ENCODE data around the gene MRC1. TPM values are rescaled to one million over a fixed set of nuclear protein-coding genes. Genes with fewer than 3 reads are reported as not detected.

MRC1 gene
- total RNA-seq, 1 donor from 2014 or later: 26.7 TPM

- ATAC-seq (no peak), DNase-seq (no peak)
- intact Hi-C loops (cut with micrococcal nuclease): no loop called here
Measured at GRCh38 chr10:17878896-17879295, 69.7 kb downstream of the MRC1 start.

GRCh38 chr10:17880601-17881000, 71.5 kb downstream of the MRC1 start:
- no peak for ATAC-seq
- intact Hi-C loops (cut with micrococcal nuclease): no loop called here
- no peak for DNase-seq

DNA sequence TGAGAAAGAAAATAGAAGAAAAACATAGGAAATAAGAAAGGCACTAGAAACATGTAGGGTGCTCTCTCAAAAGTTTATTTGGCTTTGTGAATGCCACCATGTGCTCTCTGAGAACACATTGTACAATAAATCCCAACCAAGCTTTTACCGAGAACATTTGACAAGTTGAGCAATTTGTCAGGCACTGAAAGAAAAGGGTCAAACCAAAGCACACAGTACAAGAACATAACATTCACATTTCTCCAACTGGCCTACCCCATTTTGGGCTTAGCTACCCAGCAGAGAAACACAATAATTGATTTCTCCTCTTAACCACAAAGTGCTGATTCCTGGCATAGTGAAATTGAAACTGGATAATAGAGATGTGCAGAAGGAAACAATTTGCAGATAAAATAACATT, 73.4 kb downstream of the MRC1 start:
- peak; percentile 39 for ATAC-seq
- no peak for DNase-seq
- intact Hi-C loops (cut with micrococcal nuclease): no loop called here

DNA sequence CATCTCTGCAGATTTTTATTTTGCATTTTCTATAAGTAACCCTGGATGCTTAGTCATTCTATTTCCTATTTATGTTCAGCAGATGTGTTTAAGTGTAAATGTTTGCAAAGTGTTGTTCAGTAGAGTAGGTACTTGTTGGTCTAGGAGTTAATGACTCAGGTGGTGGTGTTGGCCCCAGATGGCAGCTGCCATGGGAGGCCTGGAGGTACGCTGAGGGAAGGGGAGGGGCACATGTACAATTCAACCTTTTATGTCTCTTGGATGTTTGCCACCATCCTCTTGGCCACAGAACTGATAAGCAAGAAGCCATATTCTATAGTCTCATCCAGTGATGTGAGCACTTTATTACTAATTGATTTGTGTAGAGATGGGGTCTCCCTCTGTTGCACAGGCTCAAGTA, 74.5 kb downstream of the MRC1 start:
- DNase-seq (no peak), ATAC-seq (no peak)
- intact Hi-C loops (cut with micrococcal nuclease): no loop called here

- intact Hi-C loops (cut with micrococcal nuclease): no loop called here
- ATAC-seq (no peak), DNase-seq (no peak)
Measured at GRCh38 chr10:17888189-17888588, 79.0 kb downstream of the MRC1 start.

GRCh38 chr10:17891435-17891834, 82.3 kb downstream of the MRC1 start:
- no peak for DNase-seq
- ATAC-seq: no peak
- intact Hi-C loops (cut with micrococcal nuclease): no loop called here

DNA sequence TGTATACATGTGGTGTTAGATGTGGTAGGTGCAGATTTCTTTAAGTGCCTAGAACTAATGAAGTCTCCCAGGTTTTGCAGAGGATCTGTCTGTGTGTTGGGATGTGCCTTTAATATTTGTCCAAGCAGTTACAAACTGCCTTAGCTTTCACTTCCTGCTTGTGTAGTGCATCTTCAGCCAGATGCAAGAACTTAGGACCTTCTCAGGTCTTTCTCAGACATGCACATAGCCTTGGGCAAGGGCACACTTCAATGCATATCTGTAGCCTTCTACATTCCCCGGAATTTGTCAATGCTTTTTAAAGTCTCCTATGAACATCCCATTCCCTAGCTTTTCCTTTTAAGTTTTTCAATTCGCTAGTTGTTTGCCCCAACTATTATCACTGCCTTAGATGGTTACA, 95.4 kb downstream of the MRC1 start:
- intact Hi-C loops (cut with micrococcal nuclease): no loop called here
- ATAC-seq (no peak), DNase-seq (no peak)

- intact Hi-C loops (cut with micrococcal nuclease): no loop called here
- no peak for ATAC-seq
- no peak for DNase-seq
Measured at GRCh38 chr10:17905491-17905890, 96.3 kb downstream of the MRC1 start.

DNA sequence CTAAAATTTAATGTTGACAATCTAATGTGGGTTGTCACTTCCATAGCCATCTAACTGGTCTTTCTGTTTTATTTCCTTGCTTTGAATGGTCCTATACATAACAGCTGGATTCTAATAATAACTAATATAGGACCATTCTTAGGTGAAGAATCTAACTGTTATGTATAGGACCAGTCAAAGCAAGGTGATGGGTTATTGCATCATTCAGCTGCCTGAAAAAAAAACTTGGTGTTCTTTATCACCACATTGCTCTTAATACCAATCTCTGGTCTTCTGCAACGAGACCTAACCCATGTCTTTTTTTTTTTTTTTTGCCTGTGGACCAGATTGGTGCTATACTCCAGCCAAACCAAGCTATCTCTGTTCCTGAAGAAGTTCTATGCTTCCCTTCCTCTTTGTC, 96.9 kb downstream of the MRC1 start:
- DNase-seq: no peak
- ATAC-seq: no peak
- intact Hi-C loops (cut with micrococcal nuclease): no loop called here

- DNase-seq (no peak), ATAC-seq (no peak)
- intact Hi-C loops (cut with micrococcal nuclease): no loop called here
Measured at GRCh38 chr10:17907641-17908040, 98.5 kb downstream of the MRC1 start.

DNA sequence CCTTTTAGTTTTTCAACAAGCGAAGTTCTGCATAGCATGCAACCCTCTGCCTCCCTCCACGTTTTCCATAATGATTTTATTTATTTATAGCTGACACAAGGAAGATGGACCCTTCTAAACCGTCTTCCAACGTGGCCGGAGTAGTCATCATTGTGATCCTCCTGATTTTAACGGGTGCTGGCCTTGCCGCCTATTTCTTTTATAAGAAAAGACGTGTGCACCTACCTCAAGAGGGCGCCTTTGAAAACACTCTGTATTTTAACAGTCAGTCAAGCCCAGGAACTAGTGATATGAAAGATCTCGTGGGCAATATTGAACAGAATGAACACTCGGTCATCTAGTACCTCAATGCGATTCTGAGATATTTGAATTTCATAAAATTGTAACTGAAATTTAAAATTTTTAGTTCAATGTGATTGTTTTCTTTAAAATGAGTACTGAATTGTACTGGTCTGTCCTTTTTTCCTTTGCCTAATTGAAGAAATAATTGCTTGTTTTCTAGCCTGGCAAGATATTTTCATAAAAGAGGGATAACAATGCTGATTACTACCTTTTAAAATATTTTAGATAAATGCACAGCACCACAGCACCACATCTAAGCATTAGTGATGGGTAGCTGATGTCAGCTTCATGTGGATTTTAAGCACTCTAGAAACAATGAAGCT, 101.1 kb downstream of the MRC1 start:
- intact Hi-C loops (cut with micrococcal nuclease): loop anchor here (5.0 kb wide), 2 partner anchors 232 to 307 kb away; partner anchors contain the start of gene CACNB2
- ATAC-seq (no peak), DNase-seq (no peak)

DNA sequence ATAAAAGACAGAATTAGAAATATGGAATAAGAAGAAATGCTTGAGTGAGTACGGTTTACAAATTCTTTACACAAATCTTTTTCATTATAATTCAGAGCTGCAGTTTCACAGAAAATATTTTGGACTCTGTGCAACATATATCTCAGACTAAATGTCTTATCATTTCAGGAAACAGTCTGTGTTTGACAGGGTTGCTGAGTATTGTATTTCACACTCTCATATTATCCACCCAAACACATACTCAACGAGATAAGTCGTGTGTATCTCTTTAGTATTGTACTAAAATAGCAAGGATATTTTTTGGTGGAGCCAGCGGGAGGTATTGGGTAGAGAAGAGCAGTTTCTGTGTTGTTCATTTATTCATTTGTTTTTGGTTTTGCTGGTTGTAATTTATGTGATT, 103.6 kb downstream of the MRC1 start:
- intact Hi-C loops (cut with micrococcal nuclease): loop anchor here (5.0 kb wide), 2 partner anchors 230 to 305 kb away; partner anchors contain the start of gene CACNB2
- DNase-seq (no peak), ATAC-seq (peak; percentile 88)

- ATAC-seq: peak; percentile 50
- no peak for DNase-seq
- intact Hi-C loops (cut with micrococcal nuclease): loop anchor here (5.0 kb wide), 2 partner anchors 229 to 304 kb away; partner anchors contain the start of gene CACNB2
Measured at GRCh38 chr10:17913604-17914003, 104.5 kb downstream of the MRC1 start.

DNA sequence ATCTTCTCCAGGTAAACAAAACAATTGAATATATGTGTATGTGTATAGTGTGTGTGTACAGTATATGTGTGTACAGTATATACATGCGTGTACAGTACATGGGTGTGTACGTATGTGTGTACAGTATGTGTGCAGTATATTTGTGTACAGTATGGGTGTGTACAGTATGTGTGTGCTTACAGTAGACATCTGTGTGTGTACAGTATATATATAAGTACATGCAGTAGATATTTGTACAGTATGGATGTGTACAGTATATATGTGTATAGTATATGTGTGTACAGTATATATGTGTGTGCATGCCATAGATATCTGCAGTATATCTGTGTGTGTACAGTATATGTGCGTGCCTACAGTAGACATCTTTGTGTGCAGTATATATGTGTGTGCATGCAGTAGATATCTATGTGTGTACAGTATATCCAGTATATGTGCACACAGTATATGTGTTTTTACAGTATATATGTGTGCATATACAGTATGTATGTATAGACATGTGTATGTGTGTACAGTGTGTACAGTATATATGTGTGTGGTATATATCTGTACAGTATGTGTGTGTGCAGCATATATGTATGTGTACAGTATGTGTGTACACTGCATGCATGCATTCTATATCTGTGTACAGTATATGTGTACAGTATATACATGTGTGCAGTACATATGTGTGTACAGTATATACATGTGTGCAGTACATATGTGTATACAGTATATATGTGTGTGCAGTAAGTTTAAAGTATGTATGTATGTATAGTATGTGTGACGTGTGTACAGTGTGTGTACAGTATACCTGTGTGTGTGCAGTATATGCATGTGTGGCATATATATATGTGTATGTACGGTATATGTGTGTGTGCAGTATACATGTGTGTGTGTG, 105.3 kb downstream of the MRC1 start:
- intact Hi-C loops (cut with micrococcal nuclease): loop anchor here (5.0 kb wide), 2 partner anchors 228 to 303 kb away; partner anchors contain the start of gene CACNB2
- ATAC-seq (peak; percentile 11), DNase-seq (no peak)

DNA sequence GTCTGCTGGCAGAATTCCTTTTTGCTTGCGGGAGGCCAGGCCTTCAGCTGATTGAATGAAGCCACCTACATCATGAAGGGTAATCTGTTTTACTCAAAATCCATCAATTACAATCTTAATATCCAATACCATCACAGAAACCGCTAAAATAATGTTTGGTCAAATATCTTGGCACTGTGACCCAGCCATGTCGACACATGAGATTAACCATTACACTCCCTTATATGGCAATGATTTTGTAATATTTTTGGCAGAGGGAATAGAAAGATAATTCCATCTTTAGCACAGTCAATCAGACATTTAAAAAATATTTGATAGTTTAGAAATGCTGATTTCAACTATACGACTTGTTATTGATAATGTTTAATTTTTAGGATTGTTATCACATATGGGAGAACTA, 106.0 kb downstream of the MRC1 start:
- DNase-seq (no peak), ATAC-seq (no peak)
- intact Hi-C loops (cut with micrococcal nuclease): no loop called here

DNA sequence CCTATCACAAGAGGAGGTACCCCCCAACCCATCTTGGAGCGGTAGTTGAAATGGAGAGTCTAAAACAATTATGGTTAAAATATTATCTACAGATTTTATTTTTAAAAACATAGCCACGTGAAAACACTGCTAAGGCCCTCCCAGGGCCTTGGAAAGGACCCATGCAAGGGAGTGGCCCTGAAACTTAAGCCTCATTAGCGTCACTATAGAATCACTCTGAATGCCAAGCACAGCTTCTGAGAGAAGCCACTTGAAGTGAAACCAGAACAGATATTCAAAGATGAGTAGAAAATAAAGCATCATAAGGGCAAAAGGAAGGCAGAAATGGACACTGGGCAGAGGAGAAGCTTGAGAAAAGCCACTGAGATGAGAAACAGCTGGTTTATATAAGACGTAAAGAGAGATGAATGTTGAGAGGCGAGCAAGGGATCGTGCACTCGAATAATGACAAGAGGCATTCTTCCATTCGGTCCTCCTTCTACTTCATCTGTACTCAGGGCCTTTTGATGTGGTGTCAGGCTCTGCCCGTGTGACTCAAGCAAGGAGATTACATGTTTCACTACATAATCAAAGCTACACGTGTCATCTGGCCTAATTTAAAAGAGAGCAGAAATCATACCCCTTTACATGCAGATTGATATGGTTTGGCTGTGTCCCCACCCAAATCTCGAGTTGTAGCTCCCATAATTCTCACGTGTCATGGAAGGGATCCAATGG, 109.2 kb downstream of the MRC1 start:
- intact Hi-C loops (cut with micrococcal nuclease): no loop called here
- no peak for ATAC-seq
- DNase-seq: no peak

- peak; percentile 47 for ATAC-seq
- no peak for DNase-seq
- intact Hi-C loops (cut with micrococcal nuclease): no loop called here
Measured at GRCh38 chr10:17921378-17921777, 112.2 kb downstream of the MRC1 start.

DNA sequence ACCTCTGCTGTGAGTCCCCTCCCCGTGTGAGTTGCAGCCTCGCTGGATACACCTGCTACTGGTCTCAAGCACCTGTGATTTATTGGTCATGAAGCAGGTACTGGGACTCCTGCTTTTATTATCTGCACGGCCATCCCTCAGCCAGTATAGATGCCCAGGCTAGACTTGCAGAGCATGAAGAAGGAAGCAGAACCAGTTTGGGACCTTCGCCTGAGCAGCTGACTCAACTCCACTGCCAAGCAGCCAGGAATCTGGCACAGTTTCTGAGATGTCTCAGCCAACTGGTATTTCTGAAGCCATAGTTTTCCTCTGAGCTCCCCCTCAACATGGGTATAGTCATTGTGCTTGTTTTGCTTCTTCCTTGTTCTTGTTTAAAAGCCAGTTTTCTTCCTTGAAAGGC, 114.6 kb downstream of the MRC1 start:
- intact Hi-C loops (cut with micrococcal nuclease): no loop called here
- DNase-seq: no peak
- ATAC-seq: peak; percentile 80

DNA sequence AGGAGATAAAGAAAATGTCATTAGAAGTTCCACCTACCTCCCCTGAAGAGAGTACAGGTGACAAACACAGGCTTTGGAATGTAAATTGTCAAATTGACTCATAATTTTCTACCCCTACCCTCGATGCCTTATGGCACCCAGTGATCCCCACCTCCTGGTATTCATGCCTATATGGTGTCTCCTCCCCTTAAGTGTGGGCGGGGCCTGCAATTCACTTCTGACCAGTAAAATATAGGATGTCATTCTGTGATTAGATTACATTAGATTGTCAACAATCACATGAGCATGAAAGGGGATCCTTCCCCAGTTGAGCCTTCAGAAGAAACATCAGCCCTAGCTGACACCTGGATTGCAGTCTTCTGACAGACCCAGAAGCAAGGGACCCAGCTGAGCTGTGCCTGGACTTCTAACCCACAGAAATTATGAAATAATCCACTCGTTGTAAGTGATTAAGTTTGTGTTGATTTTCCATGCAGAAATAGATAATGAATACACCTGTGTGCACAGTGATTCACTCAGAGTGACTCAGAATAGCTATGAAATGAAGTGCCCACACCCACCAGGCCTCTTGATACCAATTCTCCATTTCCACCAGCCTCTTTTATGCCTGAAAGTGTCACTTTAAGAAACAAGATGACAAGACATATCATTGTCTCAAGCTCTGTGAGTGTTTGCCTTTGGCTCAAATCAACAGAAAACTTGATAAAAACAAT, 134.0 kb downstream of the MRC1 start:
- ATAC-seq (no peak), DNase-seq (no peak)
- intact Hi-C loops (cut with micrococcal nuclease): no loop called here

Measured in left ventricle myocardium superior (tissue), 1 donor.